GM20431 (cell line): ENCODE data around the gene IL19.

Experiments used
- in situ Hi-C: fragments of 300-500 bp; cut with MseI, MboI; formaldehyde crosslinking; loops from one replicate; pipeline ENCODE4 v1.15.0; 2020; ENCODE audit warnings: low sequenced_read_pairs; ENCODE audit not compliant: unreplicated experiment

Gene IL19

DNA sequence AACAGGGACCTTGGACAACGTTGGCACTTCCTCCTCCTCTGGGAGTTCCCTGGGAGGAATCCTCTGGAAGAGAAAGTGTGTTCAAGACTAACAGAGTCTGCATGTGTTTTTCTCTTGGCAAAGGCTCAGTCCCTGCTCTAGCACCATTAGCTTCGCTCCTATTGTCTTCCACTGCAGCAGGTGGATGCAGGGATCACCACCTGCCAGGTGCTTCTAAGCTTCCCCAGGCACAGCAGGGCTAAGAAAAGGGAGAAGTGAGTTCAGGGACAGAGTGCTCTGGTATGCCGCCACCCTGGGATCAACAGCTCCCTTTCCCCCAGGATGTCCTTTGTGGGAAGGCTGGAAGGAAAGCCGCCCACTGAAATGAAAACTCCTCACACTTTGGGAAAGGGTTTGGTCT lies 50.9 kb downstream of the IL19 start:
- in situ Hi-C loops: no loop called here

DNA sequence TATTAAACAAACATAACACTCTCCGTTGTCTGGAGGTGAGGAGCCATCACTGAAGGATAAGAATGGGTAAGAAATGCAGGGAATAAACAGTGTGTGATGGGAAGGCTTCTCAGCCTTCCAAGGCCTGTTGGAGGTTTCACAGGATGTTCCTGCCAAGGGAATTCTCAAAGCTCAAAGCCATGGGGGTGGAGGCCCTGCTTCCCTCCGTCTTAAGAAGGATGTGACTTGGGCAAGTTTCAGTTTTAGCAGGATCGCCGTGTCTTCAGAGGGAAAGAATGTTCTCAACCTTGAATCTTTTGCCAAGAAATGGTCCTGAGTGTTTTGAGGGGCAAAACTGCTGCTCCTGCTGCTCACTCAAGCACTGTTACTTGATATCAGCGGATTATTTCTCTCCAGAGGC lies 53.2 kb downstream of the IL19 start:
- in situ Hi-C loops: no loop called here

DNA sequence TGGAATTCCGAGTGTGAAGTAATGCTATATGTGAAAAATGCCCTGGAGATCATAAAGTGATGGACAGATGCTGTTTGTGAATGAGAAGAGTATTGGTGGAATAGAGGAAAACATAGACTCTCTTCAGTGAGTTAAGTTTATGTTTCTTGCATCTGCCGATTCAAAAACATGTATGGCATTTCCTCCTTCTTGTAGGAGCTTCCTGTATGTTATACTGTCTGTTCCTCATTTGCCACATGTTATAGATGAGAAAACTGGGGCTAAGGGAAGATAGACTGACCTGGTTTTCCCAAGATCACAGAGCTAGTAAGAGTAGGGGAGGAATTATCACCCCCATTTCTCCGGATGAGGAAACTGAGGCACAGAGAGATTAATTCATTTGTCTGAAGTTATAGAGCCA lies 53.8 kb downstream of the IL19 start:
- in situ Hi-C loops: no loop called here

DNA sequence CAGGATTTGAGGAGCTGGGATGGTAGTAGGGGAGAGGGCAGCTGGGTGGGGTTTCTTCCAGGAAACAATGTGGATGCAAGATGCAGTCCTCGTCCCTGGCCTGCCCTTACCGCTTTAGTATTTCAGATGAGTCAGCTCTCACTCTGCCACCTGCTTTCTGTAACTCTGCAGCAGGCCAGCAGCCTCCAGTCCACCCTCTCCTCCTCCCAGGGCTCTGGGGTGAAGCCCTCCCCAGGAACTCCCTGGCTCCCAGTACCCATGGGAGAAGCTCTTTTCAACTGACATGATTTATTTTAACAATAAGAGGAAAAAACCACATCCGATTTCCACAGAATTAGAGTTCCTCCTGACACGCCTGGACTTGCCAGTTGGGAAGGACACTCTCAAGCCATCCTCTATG lies 55.8 kb downstream of the IL19 start:
- in situ Hi-C loops: no loop called here

DNA sequence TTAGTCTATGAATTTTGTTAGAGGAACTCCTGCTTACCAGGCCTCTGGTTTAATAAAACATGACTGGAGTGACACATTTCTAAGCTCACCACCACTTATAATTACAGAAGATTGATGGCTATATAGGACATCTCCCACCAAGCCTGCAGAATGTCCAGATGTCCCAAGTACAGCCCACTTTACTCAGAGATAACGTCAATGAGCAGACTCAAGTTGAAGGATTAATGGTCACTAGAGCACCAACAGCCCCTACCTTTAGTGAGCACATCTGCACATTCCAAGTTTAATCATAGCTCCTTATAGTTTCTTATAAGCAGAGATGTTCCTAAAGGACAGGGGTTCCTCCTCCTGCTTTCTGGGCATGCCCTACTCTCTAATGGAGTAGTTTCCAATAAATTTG lies 57.5 kb downstream of the IL19 start:
- in situ Hi-C loops: no loop called here

DNA sequence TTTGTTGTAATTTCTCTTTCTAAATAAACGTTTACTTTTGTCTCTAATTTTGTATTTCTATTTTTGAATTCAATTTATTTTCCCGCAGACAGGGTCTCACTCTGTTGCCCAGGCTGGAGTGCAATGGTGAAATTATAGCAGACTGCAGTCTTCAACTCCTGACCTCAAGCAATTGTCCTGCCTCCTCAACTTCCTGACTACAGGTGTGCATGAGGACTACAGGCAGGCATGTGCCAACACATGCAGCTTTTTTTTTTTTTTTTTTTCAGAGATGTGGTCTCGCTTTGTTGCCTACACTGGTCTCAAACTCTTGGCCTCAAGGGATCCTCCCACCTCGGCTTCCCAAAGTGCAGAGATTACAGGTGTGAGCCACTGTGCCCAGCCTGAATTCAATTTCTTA lies 58.2 kb downstream of the IL19 start:
- in situ Hi-C loops: no loop called here

DNA sequence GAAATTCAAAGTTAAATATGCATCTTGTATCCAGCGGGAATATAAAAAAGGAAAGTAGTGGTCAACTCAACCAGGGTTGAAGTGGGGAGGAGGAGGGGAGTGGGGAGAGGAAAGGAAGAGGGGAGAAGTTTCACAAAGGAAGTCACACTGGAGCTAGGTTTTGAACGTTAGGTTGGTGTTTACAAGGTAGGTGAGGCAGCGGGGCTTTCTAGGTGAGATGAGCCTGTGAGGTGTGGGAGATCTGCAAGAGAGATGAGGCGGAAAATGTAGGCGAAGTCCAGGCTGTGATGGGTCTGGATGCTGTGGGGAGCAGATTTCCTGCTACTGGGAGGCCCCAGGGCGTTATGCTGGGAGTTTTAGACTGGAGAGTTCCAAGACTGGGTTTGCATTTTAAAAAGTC lies 58.7 kb downstream of the IL19 start:
- in situ Hi-C loops: no loop called here

DNA sequence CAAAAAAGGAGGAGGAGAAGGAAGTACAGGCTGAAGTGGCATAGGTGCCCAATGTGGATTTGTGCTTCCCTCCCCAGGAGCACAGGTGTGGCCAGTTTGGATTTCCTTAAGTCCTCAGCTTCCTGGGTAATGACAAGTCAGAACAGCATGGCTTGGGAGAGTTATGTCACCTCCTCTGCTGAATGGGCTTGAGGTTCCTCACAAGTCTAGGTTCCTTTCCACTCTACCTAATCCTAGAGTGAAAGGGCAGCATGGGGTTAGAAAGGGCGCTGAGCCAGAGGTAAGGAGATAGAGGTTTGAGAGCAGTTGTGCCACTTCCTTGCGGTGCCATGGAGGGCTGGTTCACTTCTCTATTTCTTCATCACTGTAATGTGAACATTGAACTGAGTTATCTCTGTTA lies 59.3 kb downstream of the IL19 start:
- in situ Hi-C loops: no loop called here

DNA sequence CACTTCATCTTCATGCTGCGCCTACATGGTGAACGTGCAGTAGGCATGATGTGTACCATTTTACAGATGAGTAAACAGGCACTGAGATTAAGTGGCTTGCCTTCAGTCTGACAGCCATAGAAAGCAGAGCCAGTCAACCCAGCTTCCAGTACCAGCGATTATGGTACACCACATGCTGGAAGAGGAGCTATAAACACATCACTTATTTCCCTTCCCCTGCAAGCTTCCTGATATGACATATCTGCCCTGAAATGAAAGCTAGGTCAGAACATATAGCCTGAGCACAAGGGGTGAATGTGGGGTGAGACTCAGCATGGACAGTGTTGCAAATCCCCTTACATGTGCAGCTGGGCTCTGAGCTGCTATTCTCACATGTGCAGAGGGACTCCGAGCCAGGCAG lies 61.1 kb downstream of the IL19 start:
- in situ Hi-C loops: no loop called here

DNA sequence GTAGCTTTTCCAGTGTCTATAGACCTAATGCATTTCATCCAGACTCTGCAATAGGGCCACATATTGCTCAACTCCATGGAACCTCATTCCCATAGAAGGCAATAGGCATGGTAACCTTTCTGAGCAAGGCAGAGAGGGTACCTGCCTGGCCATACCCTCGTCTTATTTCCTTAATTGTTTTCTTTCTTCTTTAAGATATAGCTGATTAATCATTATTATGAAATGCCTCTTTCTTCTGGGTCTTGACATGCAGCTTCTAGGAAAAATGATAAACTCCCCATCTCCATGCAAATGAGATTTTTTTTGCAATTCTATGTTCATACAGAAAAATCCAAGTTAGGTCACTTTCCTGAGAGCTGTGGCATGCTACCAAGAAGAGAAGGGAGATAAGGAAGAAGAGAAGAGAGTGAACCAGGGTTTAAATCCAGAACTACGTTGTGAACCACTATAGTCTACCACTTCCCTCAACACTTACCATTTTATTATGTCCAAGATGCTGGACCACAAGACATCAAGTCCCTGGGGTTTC lies 61.8 kb downstream of the IL19 start:
- in situ Hi-C loops: no loop called here

DNA sequence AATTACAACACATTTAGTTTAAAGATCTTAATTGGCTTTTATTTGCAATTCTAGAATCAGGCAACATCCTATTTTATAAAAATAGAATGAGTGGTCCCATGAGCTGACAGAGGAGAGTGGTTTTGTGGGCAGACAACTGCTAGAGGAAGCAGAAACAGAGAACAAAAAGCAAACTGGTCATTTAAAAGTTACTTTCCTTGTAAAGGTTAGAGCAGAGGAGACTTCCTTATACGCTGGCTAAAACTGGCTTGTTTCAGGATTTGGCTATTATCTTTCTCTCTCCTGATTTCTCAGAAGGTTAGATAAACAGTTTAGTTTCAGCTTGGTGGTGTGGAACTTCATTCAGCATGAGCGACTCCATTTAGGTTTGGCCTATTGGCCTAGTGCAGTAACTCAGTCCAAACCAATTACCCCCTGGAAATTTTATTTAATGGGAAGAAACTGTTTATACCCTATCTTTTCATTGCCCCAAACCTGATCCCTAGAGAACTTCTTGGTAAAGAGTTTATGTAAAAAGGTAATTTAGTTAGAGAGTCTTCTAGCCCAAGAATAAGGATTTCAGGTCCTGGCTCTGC lies 62.6 kb downstream of the IL19 start:
- in situ Hi-C loops: no loop called here

DNA sequence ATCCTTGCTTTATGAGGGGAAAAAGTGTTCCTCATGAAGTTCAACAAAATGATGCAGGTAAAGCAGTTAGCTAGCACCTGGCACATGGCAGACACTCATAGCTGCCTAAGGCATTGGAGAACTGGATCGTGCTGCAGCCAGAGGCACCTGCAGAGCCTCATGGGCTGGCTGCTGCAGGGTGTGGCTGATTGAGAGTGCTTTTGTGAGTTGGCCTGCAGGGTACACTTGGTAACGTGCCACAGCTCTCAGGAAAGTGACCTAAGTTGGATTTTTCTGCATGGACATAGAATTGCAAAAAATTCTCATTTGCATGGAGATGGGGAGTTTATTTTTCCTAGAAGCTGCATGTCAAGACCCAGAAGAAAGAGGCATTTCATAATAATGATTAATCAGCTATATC lies 63.2 kb downstream of the IL19 start:
- in situ Hi-C loops: no loop called here

DNA sequence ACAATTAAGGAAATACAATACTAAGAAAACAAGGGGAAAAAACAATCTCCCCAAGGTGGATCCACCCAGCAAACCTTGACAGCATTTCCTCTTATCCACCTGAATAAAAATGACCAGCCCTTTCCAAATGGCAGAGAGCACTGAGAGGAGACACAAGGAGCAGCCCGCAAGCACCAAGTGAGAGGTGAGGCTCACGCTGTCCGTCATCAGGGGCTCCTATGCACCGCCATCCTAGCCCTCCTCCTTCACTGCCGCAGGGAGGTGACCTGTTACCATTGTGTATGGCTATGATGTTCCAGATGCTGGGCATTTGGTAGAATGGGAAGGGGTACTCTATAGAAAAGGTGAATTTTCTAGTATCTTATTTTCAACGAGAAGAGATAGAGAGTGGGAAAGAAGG lies 63.6 kb downstream of the IL19 start:
- in situ Hi-C loops: no loop called here

DNA sequence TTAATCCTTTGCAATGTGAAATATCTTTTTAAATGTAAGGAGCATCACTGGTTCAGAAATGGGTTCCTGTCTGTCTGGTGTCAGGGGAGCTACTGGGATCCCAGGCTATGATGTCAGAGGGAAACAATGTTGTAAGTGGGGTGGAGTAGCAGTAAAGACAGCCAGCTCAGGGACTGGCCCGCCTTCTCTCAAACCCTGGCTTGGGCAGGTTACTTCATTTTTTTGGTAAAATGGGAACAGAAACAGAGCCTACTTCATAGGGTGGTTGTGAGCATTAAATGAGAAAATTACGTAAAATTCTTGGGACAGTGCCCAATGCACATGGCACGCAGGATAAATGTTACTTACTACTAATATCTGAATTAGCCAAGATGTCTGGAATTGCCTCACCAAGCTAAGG lies 64.1 kb downstream of the IL19 start:
- in situ Hi-C loops: no loop called here

DNA sequence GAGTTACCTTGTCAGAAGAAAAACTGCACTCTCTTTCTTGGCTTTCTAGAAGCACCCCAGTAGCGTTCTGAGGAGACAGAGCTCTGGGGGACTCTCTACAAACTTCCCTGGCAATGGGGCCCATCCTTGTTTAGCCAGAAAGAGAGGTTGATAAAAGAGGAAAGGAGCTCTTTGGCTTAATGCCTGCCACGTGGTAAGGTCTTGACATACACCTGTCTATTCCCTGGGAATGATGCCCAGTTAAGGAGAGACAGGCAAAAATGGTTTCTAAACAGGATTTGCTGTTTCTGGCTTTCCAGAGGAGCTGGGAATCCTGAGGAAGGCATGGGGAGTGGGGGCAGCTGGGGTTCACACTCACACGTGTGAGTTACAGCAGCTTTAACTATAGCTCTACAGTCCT lies 64.6 kb downstream of the IL19 start:
- in situ Hi-C loops: no loop called here

DNA sequence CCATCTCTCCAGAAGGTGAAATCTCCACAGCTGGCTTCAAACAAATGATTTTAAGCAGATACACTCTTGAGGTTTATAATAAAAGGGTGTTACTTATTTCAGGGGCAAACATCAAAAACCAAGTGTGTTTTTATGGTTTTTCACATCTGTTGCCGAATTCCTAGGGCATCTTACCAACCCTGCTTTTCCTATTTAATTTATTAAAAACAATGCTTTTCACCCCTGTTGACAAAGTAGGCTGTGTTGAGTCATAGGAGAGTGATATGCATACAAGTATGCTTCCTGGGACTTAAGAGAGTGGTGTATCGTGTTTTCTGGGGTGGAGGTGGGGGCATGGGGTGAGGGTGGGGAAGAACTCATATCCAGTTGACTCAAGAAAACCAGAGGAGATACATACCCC lies 65.5 kb downstream of the IL19 start:
- in situ Hi-C loops: no loop called here

DNA sequence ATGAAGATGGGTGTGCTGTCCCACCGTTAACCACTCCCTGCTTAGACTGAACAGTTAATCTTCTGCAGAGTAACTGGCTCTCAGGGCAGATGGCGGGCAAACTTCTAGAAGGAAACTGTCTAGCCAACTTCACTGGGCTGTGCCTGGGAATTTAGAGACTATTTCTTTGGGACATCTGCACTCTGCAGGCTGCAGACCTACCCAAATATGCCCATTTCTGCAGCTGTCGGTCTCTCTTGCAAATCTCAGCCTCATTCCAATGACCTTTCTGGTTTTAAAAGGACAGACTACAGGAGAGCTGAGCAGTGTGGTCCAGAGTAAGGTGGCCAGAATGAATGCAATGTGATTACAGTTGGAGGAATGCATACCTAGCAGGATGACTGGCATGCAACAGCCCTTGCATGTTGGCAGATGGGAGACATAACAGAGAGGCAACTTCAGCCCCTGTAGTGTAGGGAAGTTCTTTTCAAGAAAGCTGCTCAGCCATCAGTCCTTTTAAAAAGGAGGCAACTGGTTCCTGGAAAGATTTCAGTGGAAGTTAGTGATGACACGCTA lies 68.5 kb downstream of the IL19 start:
- in situ Hi-C loops: no loop called here

DNA sequence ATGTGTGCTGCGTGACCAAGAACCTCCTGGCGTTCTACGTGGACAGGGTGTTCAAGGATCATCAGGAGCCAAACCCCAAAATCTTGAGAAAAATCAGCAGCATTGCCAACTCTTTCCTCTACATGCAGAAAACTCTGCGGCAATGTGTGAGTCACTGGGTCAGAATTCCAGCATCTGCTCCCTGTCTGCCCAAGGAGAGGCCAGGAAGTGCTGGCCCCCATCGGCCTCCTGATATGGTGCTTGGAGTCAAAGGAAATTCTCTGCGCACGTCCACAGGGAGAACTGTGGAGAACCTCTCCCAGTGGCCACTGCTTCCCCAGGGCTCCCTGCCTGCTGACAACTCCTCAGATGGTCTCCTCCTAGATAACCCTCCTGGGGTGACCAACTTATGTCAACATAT lies 69.3 kb downstream of the IL19 start:
- in situ Hi-C loops: no loop called here

DNA sequence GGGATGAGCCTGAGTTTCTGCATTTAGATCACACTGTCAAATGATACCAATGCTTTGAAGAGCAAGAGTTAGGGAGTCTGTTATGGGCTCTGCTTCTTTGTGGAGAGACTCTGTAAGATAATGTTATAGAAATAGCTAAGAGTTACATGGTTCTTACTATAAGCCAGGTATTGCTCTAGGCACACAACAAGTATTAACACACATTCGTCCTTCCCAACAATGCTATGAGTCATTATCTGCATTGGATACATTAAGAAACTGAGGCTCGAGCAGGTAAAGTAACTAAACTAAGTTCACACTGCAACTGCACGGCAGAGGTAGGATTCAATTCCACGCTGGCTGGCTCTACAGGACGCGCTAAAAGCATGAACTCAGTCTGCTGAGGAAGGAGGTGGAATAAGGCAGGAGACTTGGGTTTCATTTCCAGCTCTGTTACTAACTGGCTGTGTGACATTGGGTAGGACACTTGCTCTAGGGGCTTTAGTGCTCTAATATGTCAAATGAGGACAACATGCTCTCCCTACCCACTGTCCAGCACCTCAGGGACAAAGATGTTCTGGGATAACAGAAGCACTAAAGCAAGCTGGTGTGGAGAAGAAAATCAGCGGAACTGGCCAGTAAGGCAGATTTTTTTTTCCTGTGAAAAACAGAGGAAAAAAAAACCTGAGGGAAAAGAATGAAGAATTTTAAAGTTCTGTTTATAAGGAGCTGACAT lies 71.2 kb downstream of the IL19 start:
- in situ Hi-C loops: no loop called here

DNA sequence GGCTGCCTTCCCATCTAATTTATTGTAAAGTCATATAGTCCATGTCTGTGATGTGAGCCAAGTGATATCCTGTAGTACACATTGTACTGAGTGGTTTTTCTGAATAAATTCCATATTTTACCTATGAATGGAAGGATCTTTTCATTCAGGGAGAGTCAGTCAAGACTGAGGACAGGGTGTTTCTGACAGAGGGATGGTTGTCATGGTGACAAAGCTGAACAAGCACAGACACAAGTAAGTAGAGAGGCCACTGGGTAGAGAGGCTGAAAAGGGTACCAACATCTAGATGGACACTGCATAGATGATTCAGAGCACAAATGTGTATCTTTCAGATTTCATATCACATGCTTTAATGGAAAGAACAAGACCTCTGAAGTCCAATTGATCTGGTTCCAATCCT lies 72.3 kb downstream of the IL19 start:
- in situ Hi-C loops: no loop called here

DNA sequence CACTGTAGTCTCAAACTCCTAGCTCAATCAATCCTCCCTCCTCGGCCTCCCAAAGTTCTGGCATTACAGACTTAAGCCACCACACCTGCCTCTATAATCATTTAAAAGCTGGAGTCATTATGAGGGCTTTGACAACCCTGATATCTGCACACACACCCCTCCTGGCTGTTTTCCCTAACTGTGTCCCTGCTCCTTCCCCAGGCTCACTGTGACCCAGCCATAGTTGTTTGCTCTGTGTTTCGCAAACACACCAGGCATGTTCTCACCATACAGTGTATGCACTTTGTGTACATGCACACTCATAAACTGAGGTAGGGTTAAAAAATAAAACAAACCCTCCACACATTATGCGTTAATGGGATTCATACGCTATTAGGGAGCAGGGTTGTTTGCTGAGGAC lies 73.1 kb downstream of the IL19 start:
- in situ Hi-C loops: no loop called here

DNA sequence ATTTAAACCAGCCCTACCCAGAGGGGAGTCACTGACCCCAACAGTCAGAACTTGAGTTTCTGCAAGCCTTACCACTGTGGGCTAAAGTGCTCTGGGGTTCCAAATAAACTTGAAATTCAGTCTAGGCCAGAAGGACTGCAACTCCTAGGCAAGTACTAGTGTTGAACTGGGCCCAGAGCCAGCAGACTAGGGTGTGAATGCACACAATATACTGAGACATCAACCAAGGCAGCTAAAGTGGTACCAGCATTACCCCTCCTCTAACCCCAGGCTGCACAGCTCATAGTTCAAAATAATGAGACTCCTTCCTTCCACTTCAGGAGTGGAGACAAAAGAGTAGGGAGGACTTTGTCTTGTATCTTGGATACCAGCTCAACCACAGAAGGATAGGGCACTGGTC lies 75.9 kb downstream of the IL19 start:
- in situ Hi-C loops: no loop called here
